Left ventricle myocardium inferior (tissue), 1 donor: ENCODE data around the gene EPN1. TPM values are rescaled to one million over a fixed set of nuclear protein-coding genes. Genes with fewer than 3 reads are reported as not detected.

Experiments used
- DNase-seq: peaks from one replicate; pipeline ENCODE4 v3.0.0-alpha.2; 2020
- H3K27ac ChIP-seq: fragments of 200-600 bp; replicated peaks from 2 replicates; pipeline ENCODE4 v1.8.0; 2021
- H3K27me3 ChIP-seq: fragments of 200-600 bp; 2 replicates; pipeline ENCODE4 v1.8.0; 2021; ENCODE audit warnings: low read depth
- H3K36me3 ChIP-seq: fragments of 200-600 bp; 2 replicates; pipeline ENCODE4 v1.8.0; 2021
- H3K4me1 ChIP-seq: fragments of 200-600 bp; 2 replicates; pipeline ENCODE4 v1.8.0; 2021
- H3K4me3 ChIP-seq: fragments of 200-600 bp; 2 replicates; pipeline ENCODE4 v1.8.0; 2021; ENCODE audit warnings: mild to moderate bottlenecking, moderate library complexity
- H3K9me3 ChIP-seq: fragments of 200-600 bp; replicated peaks from 2 replicates; pipeline ENCODE4 v1.8.0; 2021
- CTCF ChIP-seq: fragments of 200-600 bp; IDR thresholded peaks from 2 replicates; pipeline ENCODE4 v1.8.0; 2021; ENCODE audit warnings: antibody characterized with exemption, mild to moderate bottlenecking, borderline replicate concordance
- intact Hi-C: fragments of 100-400 bp; cut with micrococcal nuclease; formaldehyde crosslinking; loops from one replicate; pipeline ENCODE4 v1.11.0; 2022
- total RNA-seq: library from RNA; stranded (reverse); fragmentation: NEBNext Ultra II Directional; extraction: Animal tissue kit (Norgen Biotek cat#: 25700); gene quantifications from one replicate; pipeline ENCODE4 v1.2.1, GENCODE V29; 2021
- donor health status: DM: no; HTN: yes; CAD: no; lungs with severe emphysema.

Gene EPN1
- total RNA-seq, 1 donor from 2014 or later, result 205 TPM

GRCh38 chr19:55690109-55690768 lies 15.2 kb downstream of the EPN1 start:
- peaks cover 93% of the 10 kb centered on the region for H3K36me3 ChIP-seq
- no peak overlapping the region for H3K4me3 ChIP-seq
- peaks cover 22% of the 10 kb centered on the region for H3K4me1 ChIP-seq
- H3K27ac ChIP-seq, result no peak overlapping the region
- intact Hi-C loops, result no loop called here
- no peak for TF ChIP-seq CTCF
- DNase-seq, result peak; percentile 13
- no peaks in the 10 kb centered on the region for H3K27me3 ChIP-seq
- H3K9me3 ChIP-seq, result no peaks in the 10 kb centered on the region

- H3K27me3 ChIP-seq, result no peaks in the 10 kb centered on the region
- H3K27ac ChIP-seq, result no peak overlapping the region
- no peak overlapping the region for H3K4me3 ChIP-seq
- intact Hi-C loops, result no loop called here
- H3K4me1 ChIP-seq, result peaks cover 18% of the 10 kb centered on the region
- H3K9me3 ChIP-seq, result no peaks in the 10 kb centered on the region
- no peak for DNase-seq
- H3K36me3 ChIP-seq, result peaks cover 93% of the 10 kb centered on the region
- TF ChIP-seq CTCF, result no peak
These were observed 15.9 kb downstream of the EPN1 start for GRCh38 chr19:55690769-55691545.

- DNase-seq, result peak; percentile 12
- intact Hi-C loops, result no loop called here
- no peaks in the 10 kb centered on the region for H3K9me3 ChIP-seq
These were observed 16.8 kb downstream of the EPN1 start for GRCh38 chr19:55691561-55692481.

GRCh38 chr19:55692681-55693081 lies 17.7 kb downstream of the EPN1 start:
- H3K4me1 ChIP-seq, result peaks cover 10% of the 10 kb centered on the region
- no peak for TF ChIP-seq CTCF
- no peak overlapping the region for H3K4me3 ChIP-seq
- intact Hi-C loops, result no loop called here
- H3K27ac ChIP-seq, result no peak overlapping the region
- no peaks in the 10 kb centered on the region for H3K9me3 ChIP-seq
- no peaks in the 10 kb centered on the region for H3K27me3 ChIP-seq
- DNase-seq, result peak; percentile 6
- peaks cover 94% of the 10 kb centered on the region for H3K36me3 ChIP-seq

More at GRCh38 chr19:55691561-55692481, 16.8 kb downstream of the EPN1 start:
- Histone ChIP-seq H3K4me1 (peaks cover 13% of the 10 kb centered on the region), H3K4me3 (no peak overlapping the region), H3K27ac (no peak overlapping the region), H3K36me3 (peaks cover 93% of the 10 kb centered on the region), H3K27me3 (no peaks in the 10 kb centered on the region)
- no peak for TF ChIP-seq CTCF

- no peak for TF ChIP-seq CTCF
- peak; percentile 9 for DNase-seq
- Histone ChIP-seq H3K27ac (no peak overlapping the region), H3K27me3 (no peaks in the 10 kb centered on the region), H3K4me1 (peaks cover 2% of the 10 kb centered on the region), H3K4me3 (no peak overlapping the region), H3K36me3 (peaks cover 89% of the 10 kb centered on the region), H3K9me3 (no peaks in the 10 kb centered on the region)
- intact Hi-C loops, result no loop called here
These were observed 18.4 kb downstream of the EPN1 start for GRCh38 chr19:55693336-55693974.
